ENCODE data around the gene OR10A3. TPM values are rescaled to one million over a fixed set of nuclear protein-coding genes. Genes with fewer than 3 reads are reported as not detected.

OR10A3 gene
- polyA plus RNA-seq, 1 donor from 2014 or later: not detected

DNA sequence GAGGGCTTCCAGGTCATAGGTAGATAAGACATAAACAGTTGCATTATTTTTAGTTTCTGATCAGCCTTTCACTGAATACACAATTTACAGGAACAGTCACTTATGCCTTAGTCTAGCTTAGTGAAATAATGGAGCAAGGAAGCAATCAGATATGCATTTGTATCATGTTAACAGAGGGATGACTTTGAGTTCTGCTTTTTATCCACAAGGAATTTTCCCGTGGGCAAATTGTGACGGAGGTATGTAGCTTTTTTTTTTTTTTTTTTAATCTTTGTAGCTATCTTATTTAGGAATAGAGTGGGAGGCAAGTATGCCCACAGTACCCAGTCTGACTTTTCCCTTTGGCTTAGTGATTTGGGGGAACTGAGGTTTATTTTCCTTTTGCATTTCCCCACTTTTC, 27.2 kb upstream of the OR10A3 start:
- no peaks in the 10 kb centered on the region for H3F3A ChIP-seq (ENCODE audit: insufficient read depth, low read length, poor library complexity, severe bottlenecking)
- H3K79me2 ChIP-seq (replicated peaks; ENCODE audit: insufficient read depth, low read length): no peaks in the 10 kb centered on the region
- no peak overlapping the region for H3K4me3 ChIP-seq (ENCODE audit: low read length)
- no peaks in the 10 kb centered on the region for H3K36me3 ChIP-seq (ENCODE audit: insufficient read depth, low read length)
- TF ChIP-seq, protein P1, sequence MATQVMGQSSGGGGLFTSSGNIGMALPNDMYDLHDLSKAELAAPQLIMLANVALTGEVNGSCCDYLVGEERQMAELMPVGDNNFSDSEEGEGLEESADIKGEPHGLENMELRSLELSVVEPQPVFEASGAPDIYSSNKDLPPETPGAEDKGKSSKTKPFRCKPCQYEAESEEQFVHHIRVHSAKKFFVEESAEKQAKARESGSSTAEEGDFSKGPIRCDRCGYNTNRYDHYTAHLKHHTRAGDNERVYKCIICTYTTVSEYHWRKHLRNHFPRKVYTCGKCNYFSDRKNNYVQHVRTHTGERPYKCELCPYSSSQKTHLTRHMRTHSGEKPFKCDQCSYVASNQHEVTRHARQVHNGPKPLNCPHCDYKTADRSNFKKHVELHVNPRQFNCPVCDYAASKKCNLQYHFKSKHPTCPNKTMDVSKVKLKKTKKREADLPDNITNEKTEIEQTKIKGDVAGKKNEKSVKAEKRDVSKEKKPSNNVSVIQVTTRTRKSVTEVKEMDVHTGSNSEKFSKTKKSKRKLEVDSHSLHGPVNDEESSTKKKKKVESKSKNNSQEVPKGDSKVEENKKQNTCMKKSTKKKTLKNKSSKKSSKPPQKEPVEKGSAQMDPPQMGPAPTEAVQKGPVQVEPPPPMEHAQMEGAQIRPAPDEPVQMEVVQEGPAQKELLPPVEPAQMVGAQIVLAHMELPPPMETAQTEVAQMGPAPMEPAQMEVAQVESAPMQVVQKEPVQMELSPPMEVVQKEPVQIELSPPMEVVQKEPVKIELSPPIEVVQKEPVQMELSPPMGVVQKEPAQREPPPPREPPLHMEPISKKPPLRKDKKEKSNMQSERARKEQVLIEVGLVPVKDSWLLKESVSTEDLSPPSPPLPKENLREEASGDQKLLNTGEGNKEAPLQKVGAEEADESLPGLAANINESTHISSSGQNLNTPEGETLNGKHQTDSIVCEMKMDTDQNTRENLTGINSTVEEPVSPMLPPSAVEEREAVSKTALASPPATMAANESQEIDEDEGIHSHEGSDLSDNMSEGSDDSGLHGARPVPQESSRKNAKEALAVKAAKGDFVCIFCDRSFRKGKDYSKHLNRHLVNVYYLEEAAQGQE (IDR thresholded peaks at IDR 0.05; ENCODE audit: borderline replicate concordance): no peak
- no peak for TF ChIP-seq SMC3 (conservative IDR thresholded peaks at IDR 0.05; ENCODE audit: poor library complexity)
- no peak for TF ChIP-seq TAF1 (IDR thresholded peaks at IDR 0.05; ENCODE audit: low read depth)
- TF ChIP-seq MXI1 (conservative IDR thresholded peaks at IDR 0.05; ENCODE audit: poor library complexity, severe bottlenecking): no peak
- TF ChIP-seq EZH2 (IDR thresholded peaks at IDR 0.05; ENCODE audit: borderline replicate concordance, insufficient read depth, low read length, poor library complexity, severe bottlenecking): no peak
- no peak for TF ChIP-seq EP300 (conservative IDR thresholded peaks at IDR 0.05; ENCODE audit: poor library complexity, severe bottlenecking)
- TF ChIP-seq POLR2AphosphoS5 (IDR thresholded peaks at IDR 0.05): no peak
- H3K27me3 ChIP-seq (ENCODE audit: insufficient read depth, low read depth, low read length): no peaks in the 10 kb centered on the region
- H3K27ac ChIP-seq (ENCODE audit: low read length): no peak overlapping the region
- no peak overlapping the region for H2AFZ ChIP-seq (ENCODE audit: low read depth, low read length)
- H4K20me1 ChIP-seq (ENCODE audit: insufficient read depth): no peaks in the 10 kb centered on the region
- H3K9me3 ChIP-seq (ENCODE audit: low read length): no peaks in the 10 kb centered on the region
- H3K9me2 ChIP-seq (ENCODE audit: insufficient read depth, low read length): no peaks in the 10 kb centered on the region
- H3K9ac ChIP-seq (ENCODE audit: low read length): no peak overlapping the region
- no peak overlapping the region for H3K4me2 ChIP-seq (ENCODE audit: low read length)

DNA sequence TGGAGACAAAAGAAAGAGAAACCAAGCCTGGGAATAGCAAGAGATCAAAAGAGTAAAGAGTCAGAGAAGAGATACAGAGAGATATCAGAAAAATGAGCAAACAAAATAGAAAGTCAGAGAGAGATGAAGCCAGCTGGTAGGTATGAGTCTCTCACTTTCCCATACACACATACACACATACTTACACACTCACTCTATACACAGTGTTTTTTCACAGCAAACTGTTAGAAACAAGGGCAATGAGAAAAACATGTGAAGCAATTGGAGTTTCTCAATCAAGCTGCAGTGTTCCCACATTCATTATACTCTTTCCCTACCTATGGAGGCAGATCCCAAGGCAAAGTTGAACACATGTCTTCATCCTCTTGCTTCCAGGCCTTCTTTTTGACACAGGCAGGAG, 26.3 kb upstream of the OR10A3 start:
- Histone ChIP-seq H3K9ac (ENCODE audit: low read length) (no peak overlapping the region), H2AFZ (ENCODE audit: low read depth, low read length) (no peak overlapping the region), H3K9me3 (ENCODE audit: low read length) (no peaks in the 10 kb centered on the region), H4K20me1 (ENCODE audit: insufficient read depth) (no peaks in the 10 kb centered on the region), H3K4me3 (ENCODE audit: low read length) (no peak overlapping the region), H3K27ac (ENCODE audit: low read length) (no peak overlapping the region), H3F3A (ENCODE audit: insufficient read depth, low read length, poor library complexity, severe bottlenecking) (no peaks in the 10 kb centered on the region), H3K9me2 (ENCODE audit: insufficient read depth, low read length) (no peaks in the 10 kb centered on the region), H3K27me3 (ENCODE audit: insufficient read depth, low read depth, low read length) (no peaks in the 10 kb centered on the region), H3K79me2 (replicated peaks; ENCODE audit: insufficient read depth, low read length) (no peaks in the 10 kb centered on the region), H3K4me2 (ENCODE audit: low read length) (no peak overlapping the region), H3K36me3 (ENCODE audit: insufficient read depth, low read length) (no peaks in the 10 kb centered on the region)
- no peak for TF ChIP-seq EZH2 (IDR thresholded peaks at IDR 0.05; ENCODE audit: borderline replicate concordance, insufficient read depth, low read length, poor library complexity, severe bottlenecking)
- TF ChIP-seq SMC3 (conservative IDR thresholded peaks at IDR 0.05; ENCODE audit: poor library complexity): no peak
- TF ChIP-seq RAD21 (conservative IDR thresholded peaks at IDR 0.05): no peak
- TF ChIP-seq, protein P2, sequence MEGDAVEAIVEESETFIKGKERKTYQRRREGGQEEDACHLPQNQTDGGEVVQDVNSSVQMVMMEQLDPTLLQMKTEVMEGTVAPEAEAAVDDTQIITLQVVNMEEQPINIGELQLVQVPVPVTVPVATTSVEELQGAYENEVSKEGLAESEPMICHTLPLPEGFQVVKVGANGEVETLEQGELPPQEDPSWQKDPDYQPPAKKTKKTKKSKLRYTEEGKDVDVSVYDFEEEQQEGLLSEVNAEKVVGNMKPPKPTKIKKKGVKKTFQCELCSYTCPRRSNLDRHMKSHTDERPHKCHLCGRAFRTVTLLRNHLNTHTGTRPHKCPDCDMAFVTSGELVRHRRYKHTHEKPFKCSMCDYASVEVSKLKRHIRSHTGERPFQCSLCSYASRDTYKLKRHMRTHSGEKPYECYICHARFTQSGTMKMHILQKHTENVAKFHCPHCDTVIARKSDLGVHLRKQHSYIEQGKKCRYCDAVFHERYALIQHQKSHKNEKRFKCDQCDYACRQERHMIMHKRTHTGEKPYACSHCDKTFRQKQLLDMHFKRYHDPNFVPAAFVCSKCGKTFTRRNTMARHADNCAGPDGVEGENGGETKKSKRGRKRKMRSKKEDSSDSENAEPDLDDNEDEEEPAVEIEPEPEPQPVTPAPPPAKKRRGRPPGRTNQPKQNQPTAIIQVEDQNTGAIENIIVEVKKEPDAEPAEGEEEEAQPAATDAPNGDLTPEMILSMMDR (IDR thresholded peaks at IDR 0.05; ENCODE audit: poor library complexity, severe bottlenecking): no peak
- TF ChIP-seq EP300 (conservative IDR thresholded peaks at IDR 0.05; ENCODE audit: poor library complexity, severe bottlenecking): no peak
- no peak for TF ChIP-seq TAF1 (IDR thresholded peaks at IDR 0.05; ENCODE audit: low read depth)
- no peak for TF ChIP-seq MXI1 (conservative IDR thresholded peaks at IDR 0.05; ENCODE audit: poor library complexity, severe bottlenecking)
- no peak for TF ChIP-seq POLR2AphosphoS5 (IDR thresholded peaks at IDR 0.05)
- TF ChIP-seq, protein P1 (IDR thresholded peaks at IDR 0.05; ENCODE audit: borderline replicate concordance): no peak

Data from neural cell (in vitro differentiated cells).